ENCODE results near the gene CDH4. TPM values are rescaled to one million over a fixed set of nuclear protein-coding genes. Genes with fewer than 3 reads are reported as not detected.
A peak's percentile ranks its signal among the peaks of the same experiment; 100 is the strongest.

CDH4 gene
- total RNA-seq, 1 donor from 2014 or later: 3.2 TPM

DNA sequence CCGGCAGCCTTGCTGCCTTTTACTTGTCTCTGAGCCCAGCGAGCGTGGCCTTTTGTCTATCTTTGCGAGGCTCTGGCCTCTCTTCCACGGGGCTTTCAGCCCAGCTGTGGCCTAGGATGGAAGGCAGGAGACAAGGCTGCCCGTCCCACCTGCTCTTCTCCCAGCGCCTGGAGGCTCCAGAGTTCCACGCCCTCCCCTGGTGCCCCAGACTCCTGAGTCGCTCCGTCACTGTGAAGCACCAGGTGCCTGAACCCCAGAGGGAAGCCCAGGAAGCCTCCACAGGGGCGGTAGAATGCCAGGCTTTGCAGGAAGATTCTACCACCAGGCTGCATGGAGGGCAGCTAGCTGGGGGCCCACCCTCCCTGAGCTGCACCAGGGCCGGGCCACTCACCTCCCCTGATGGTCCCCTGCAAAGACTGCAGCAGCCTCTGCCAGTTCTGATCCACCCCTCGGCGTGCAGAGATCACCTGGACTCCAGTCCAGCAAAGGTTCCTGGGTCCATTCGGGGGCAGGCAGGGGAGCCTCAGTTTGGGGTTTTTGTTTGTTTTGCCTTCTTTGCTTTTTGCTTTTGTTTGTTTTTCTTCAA is 384.6 kb downstream of the CDH4 start:
- H3K4me1 Mint-ChIP-seq (ENCODE audit: low read depth, unreplicated experiment): peaks cover 7% of the 10 kb centered on the region
- H3K27ac Mint-ChIP-seq (ENCODE audit: unreplicated experiment): no peak overlapping the region
- Histone ChIP-seq H3K9ac (ENCODE audit: low read length) (no peak overlapping the region), H3K79me2 (ENCODE audit: insufficient read depth, low read length) (no peaks in the 10 kb centered on the region), H3K4me3 (ENCODE audit: insufficient read depth, low read depth, low read length) (no peak overlapping the region), H3K27me3 (ENCODE audit: insufficient read depth, low read length) (no peaks in the 10 kb centered on the region), H3K27ac (ENCODE audit: low read depth, low read length) (no peak overlapping the region), H3K9me3 (ENCODE audit: insufficient read depth, low read depth, low read length) (no peaks in the 10 kb centered on the region), H3K4me1 (ENCODE audit: insufficient read depth, low read length) (peaks cover 22% of the 10 kb centered on the region), H3K4me2 (ENCODE audit: low read length) (no peak overlapping the region), H2AFZ (ENCODE audit: low read depth, low read length) (no peak overlapping the region), H3K36me3 (ENCODE audit: insufficient read depth, low read length) (no peaks in the 10 kb centered on the region), H4K20me1 (ENCODE audit: insufficient read depth, low read length) (peaks cover 4% of the 10 kb centered on the region)
- no peak overlapping the region for H3K4me3 Mint-ChIP-seq (ENCODE audit: unreplicated experiment)
- TF ChIP-seq EZH2 (IDR thresholded peaks at IDR 0.05; ENCODE audit: insufficient read depth, low read length): no peak
- TF ChIP-seq, protein P1, sequence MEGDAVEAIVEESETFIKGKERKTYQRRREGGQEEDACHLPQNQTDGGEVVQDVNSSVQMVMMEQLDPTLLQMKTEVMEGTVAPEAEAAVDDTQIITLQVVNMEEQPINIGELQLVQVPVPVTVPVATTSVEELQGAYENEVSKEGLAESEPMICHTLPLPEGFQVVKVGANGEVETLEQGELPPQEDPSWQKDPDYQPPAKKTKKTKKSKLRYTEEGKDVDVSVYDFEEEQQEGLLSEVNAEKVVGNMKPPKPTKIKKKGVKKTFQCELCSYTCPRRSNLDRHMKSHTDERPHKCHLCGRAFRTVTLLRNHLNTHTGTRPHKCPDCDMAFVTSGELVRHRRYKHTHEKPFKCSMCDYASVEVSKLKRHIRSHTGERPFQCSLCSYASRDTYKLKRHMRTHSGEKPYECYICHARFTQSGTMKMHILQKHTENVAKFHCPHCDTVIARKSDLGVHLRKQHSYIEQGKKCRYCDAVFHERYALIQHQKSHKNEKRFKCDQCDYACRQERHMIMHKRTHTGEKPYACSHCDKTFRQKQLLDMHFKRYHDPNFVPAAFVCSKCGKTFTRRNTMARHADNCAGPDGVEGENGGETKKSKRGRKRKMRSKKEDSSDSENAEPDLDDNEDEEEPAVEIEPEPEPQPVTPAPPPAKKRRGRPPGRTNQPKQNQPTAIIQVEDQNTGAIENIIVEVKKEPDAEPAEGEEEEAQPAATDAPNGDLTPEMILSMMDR (IDR thresholded peaks at IDR 0.05; ENCODE audit: insufficient read depth, low read depth, low read length): no peak
- no peaks in the 10 kb centered on the region for H3K36me3 Mint-ChIP-seq (ENCODE audit: low read depth, unreplicated experiment)
- DNase-seq (ENCODE audit: low read depth) (no peak), FAIRE-seq (no peak)
- no peaks in the 10 kb centered on the region for H3K9me3 Mint-ChIP-seq (ENCODE audit: unreplicated experiment)
- H3K27me3 Mint-ChIP-seq (ENCODE audit: low read depth, unreplicated experiment): peaks cover 34% of the 10 kb centered on the region

DNA sequence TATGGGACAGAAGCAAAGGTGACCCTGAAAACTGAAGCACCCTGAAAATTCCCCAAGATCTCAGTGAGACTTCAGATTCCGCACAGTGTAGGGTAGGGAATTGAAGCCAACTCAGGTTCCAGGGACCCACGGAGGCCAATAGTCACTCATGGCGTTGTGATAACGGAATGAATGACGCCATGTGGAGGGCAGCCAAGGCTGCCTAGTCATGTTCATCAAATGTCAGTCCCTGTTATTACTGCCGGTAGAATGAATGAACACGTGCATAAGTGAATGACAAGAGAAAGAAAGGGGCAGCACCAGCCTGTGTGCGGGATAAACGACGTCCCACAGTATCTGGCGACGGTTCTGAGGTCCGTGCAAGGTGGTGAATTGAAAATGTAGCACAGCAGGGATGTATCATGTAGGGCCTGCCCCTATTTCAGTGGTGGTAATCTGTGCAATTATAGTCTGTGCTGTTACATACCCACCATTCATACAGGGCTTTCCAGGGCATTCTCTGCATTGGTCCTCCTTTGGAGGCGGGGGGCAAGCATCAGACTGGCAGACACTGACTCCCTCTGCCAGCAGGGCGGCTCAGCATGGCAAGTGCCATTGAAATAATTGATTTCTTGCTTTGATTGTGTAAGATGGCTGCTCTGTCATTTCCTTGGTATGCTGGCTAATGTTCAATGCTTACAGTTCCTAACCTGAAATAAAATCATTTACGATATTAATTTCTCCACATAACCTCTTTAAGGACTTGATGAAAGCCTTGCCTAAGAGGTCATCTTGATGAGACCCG is 386.9 kb downstream of the CDH4 start:
- TF ChIP-seq, protein P1 (IDR thresholded peaks at IDR 0.05; ENCODE audit: insufficient read depth, low read depth, low read length): no peak
- TF ChIP-seq EZH2 (IDR thresholded peaks at IDR 0.05; ENCODE audit: insufficient read depth, low read length): no peak
- Histone ChIP-seq H3K4me2 (ENCODE audit: low read length) (peak overlapping the region; percentile 55), H4K20me1 (ENCODE audit: insufficient read depth, low read length) (no peaks in the 10 kb centered on the region), H3K27ac (ENCODE audit: low read depth, low read length) (no peak overlapping the region), H3K4me3 (ENCODE audit: insufficient read depth, low read depth, low read length) (no peak overlapping the region), H2AFZ (ENCODE audit: low read depth, low read length) (no peak overlapping the region), H3K36me3 (ENCODE audit: insufficient read depth, low read length) (no peaks in the 10 kb centered on the region), H3K4me1 (ENCODE audit: insufficient read depth, low read length) (peaks cover 22% of the 10 kb centered on the region), H3K9me3 (ENCODE audit: insufficient read depth, low read depth, low read length) (no peaks in the 10 kb centered on the region), H3K9ac (ENCODE audit: low read length) (peak overlapping the region; percentile 28), H3K27me3 (ENCODE audit: insufficient read depth, low read length) (no peaks in the 10 kb centered on the region), H3K79me2 (ENCODE audit: insufficient read depth, low read length) (no peaks in the 10 kb centered on the region)
- peak; percentile 30 for DNase-seq (ENCODE audit: low read depth)
- Mint-ChIP-seq H3K4me3 (ENCODE audit: unreplicated experiment) (no peak overlapping the region), H3K27me3 (ENCODE audit: low read depth, unreplicated experiment) (peaks cover 36% of the 10 kb centered on the region), H3K9me3 (ENCODE audit: unreplicated experiment) (peaks cover 8% of the 10 kb centered on the region), H3K36me3 (ENCODE audit: low read depth, unreplicated experiment) (peaks cover 1% of the 10 kb centered on the region), H3K27ac (ENCODE audit: unreplicated experiment) (no peak overlapping the region), H3K4me1 (ENCODE audit: low read depth, unreplicated experiment) (peaks cover 7% of the 10 kb centered on the region)
- no peak for FAIRE-seq

Measured in astrocyte (in vitro differentiated cells and primary cell).